NOMO-1 treated with DMSO at 0.1 percent for 48 hours (cell line): ENCODE data around the gene APOBR.
"Not testable (repeated sequence)": the region's sequence is repeated elsewhere in the genome, so short reads cannot be mapped to it uniquely, and the experiment has no call there.

Experiments used
- DNase-seq: peaks from one replicate; lab custom pipeline; 2025; ENCODE audit not compliant: unreplicated experiment; lab: John Stamatoyannopoulos, UW

Gene APOBR

DNA sequence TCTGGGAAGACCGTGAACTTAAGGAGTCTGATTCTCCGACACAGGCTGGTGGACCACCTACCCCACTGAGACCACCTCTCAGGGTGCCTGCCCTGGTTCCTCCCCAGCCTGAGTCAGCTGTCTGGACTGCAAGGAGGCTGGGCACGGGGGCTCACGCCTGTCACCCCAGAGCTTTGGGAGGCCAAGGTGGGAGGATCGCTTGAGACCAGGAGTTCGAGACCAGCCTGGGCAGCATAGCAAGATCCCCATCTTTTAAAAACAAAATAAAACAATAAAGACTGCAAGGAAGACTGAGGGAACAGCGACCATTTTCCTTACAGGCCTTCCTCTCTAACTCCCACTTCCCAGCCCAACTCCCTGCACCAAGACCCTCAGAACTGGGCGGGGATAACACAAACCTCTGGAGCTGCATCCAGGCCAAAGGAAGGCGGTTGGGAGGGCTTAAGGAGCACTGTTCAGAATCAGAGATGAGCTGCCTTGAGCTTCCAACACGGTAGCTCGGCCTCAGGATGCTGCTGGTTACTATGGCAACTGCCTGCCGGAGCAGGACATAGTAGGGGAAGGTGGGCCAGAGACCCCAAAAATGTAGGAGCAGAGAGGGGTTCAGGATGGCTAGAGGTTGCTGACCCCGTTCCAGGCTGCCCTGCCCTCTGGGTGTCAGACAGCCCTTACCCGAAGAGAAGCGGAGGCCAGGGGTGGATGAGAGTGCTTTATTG, 4.4 kb downstream of the APOBR start:
- DNase-seq, result no peak

DNA sequence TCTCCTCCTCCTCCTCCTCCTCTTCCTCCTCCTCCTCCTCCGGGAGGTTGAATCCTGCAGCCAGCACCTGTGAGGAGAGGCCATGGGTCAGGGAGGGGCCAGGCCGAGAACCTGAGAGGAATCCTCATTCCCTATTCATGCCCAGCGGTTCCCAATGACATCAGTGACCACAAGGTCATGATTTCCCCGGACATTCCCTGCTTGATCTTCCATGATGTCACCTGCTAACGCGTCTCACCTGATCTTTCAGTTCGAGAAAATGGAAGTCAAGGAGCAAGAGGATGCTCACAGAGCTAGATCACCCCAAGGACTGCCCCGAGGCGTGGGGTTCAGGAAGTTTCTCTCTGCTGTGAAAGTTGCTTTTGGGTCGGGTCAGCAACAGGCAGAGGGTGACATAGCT, 5.4 kb downstream of the APOBR start:
- DNase-seq, result no peak

DNA sequence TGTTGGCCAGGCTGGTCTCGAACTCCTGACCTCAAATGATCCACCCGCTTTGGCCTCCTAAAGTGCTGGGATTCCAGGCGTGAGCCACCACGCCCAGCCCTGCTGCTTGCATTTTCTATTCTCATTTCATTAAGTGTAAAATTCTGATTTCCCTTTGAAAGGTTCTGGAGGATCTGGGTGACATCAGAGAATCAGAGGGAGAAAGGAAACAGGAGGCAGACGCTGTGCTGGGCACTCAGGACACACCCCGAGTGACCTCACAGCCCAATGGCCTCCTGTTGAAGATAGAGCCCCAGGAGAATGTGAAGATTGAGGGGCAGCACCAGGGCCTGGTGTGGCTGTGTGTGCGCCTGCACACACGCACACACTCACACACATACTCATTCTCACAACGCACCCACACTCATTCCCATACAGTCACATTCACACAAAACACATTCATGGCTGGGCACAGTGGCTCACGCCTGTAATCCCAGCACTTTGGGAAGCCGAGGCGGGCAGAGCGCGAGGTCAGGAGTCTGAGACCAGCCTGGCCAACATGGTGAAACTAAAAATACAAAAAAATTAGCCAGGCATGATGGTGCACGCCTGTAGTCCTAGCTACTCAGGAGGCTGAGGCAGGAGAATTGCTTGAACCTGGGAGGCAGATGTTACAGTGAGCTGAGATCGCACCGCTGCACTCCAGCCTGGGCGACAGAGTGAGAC, 6.2 kb downstream of the APOBR start:
- not testable (repeated sequence) for DNase-seq

DNA sequence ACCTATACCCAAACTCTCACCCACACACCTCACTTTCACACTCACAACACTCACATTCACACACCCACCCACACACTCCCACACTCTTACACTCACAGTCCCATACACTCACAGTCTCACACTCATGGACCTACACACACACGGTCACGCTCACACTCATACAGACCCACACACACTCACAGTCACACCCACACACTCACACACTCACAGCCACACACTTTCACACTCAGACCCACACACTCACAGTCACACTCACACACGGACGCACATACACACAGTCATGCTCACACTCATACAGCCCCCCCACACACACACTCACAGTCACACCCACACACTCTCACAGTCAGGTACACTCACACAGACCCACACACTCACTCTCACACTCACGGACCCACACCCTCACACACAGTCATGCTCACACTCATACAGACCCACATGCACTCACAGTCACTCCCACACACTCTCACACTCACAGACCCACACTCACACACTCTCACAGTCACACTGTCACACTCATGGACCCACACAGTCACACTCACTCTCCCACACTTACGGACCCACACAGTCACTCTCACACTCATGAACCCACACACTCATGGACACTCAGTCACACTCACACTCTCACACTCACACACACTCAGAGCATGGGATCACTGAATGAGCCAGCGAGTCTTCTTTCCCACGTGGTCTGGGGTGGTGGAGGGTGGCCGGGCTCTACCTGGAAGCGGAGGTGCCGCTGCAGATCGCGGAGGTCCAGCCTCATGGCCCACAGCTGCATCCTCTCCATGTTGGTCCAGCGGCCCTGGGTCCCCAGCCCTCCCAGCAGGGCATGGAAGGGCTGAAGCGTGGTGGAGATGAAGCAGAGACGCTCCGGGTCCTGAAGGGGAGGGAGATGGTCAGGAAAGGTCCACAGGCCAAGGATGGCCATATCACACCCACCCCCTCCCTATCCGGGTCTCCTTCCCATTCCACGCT, 7.1 kb downstream of the APOBR start:
- DNase-seq, result no peak

DNA sequence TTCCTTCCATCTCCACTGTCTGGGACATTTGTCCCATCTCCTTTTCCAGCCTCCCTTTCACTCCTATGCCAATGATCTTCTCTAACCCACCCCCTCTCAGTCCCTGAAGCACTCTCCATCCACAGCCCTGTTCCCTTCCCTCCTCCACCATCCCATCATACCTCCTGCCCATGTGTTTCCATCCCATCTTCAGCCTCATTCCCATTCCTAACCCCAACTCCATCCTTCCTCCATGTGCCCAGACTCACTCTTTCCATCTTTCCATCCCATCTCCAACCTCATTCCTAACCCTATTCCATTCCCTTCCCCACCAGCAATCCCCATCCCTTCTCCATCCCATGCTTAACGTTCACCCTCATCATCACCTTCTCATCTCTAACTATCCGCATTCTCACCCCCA, 7.8 kb downstream of the APOBR start:
- no peak for DNase-seq

DNA sequence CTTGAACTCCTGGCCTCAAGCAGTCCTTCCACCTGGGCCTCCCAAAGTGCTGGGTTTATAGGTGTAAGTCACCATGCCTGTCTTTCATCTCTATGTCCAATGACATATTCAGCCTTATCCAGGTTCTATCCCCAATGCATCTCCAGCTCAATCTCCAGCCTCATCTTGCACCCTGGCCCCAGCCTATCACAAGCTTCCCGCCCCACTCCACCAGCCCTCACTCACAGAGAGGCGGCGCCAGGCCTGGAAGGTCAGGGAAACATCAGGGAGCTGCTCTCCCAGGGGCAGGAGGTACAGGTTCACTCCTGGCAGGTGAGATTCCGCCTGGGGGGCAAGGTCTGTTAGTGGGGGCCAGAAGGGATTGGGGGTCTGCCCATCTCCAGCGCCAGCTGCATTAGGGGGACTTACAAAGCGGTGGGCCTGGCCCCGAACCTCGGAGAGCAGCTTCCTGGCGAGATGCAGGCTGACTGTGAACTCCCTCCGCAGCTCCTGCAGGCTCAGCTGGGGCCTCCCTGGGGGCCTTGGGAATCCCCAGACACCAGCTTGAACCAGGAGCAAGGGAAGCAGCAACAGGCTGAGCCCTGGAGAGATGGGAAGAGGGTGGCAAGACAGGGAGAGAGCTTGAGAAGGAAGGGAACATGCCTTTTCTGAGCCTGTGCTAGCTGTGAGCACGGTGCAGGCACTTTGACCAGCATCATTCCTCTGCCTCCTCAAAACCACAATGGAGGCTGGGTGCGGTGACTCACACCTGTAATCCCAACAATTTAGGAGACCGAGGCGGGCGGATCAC, 9.2 kb downstream of the APOBR start:
- no peak for DNase-seq

DNA sequence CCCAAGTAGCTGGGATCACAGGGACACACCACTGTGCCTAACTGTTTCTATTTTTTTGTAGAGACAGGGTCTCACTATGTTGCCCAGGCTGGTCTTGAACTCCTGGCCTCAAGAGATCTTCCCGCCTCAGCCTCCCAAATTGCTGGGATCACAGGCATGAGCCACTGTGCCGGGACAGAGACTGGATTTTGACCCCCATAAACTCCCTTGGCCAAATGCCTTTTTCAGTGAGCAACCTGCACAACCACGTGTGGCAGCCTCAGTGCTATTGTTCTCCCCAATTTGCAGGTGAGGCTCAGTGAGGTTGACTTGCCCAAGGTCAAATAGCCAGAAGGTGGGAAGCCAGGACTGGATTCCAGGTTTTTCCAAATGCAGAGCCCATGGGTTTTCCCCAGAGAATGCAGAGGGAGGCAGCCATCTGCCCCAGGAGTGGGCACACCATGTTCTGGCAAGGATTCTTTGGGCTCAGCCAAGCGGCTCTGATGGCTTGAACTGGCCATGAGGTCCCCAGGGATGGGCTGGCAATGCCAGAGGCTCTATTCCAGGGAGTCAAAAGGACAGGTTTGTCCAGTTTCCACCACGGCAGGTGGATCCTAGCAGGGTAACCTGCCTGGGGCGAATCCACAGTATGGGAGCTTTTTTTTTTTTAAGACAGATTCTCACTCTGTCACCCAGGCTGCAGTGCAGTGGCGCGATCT, 10.4 kb downstream of the APOBR start:
- DNase-seq, result no peak

DNA sequence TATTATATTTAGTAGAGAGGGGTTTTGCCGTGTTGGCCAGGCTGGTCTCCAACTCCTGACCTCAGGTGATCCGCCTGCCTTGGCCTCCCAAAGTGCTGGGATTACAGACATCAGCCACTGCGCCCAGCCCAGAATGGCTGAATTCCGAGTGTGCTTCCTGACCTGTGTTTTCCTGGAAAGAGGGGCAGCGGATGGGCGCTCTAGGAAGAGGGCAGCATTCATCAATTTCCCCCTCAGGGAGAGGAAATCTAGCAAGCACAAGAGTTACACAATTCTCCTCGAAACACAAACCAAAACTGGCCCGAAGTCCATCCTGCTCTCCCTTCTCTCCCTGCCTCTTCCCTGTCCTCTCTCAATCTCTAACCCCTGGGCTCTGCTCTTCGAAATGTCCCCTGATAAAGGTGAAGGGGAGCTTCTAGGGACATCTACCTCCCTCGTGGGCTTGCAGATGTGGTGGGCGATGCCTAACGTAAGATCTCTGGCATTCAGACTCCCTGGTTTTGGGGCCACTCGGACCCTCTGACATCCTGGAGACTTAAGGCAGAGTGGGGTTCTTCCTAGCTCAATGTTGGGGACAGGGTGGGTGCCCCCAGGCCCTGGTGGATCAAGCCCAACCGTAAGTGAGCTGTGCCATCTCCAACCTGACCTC, 11.2 kb downstream of the APOBR start:
- no peak for DNase-seq

DNA sequence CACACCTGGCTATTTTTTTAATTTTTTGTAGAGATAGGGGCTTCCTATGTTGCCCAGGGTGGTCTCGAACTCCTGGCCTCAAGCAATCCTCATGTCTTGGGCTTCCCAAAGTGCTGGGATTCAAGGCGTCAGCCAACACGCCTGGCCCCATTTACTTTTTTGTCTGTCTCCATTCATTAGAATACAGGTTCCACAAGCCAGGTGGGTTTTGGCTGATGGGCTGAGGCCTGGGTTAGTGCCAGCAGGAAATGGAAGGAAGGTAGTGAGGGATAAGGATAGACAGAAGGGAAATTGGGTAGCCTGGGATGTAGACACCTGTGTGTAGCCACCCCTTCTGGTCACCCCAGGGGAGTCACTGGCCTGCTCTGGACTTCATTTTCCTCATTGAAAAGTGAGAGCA, 16.6 kb downstream of the APOBR start:
- no peak for DNase-seq

DNA sequence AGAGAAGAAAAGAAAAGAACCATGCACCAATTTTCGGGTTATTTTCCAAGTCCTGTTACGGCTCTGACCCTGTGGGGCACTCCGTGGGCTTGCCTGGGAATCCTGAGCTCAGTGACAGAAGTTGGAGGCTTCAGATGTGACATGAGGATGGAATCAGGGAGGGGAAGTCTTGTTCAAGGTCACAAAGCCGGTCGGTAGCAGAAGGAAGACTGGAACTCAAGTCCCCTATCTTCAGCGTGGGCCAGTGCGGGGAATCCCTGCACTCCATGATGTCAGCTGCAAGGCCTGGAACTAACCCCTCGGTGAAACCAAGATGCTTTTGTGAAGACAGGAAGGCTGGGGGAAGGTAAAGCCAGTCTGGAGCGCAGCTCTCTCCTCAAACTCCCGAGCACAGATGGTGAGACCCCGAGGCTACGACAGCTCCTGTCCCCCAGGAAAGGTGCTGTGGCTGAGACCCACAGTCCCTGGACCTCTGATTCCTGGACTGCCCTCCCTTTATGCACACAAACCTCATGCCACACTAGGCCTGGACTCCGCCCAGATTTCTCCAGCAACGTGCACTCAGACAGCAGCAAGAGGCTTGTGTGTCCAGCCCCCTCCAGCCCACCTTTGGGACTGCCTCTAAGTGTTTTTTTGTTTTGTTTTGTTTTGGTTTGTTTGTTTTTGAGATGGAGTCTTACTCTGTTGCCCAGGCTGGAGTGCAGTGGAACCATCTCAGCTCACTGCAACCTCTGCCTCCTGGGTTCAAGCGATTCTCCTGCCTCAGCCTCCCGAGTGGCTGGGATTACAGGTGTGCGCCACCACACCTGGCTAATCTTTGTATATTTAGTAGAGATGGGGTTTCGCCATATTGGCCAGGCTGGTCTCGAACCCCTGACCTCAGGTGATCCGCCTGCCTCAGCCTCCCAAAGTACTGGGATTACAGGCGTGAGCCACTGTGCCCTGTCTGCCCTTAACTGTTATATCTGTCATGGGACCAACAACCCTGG, 17.7 kb downstream of the APOBR start:
- no peak for DNase-seq

DNA sequence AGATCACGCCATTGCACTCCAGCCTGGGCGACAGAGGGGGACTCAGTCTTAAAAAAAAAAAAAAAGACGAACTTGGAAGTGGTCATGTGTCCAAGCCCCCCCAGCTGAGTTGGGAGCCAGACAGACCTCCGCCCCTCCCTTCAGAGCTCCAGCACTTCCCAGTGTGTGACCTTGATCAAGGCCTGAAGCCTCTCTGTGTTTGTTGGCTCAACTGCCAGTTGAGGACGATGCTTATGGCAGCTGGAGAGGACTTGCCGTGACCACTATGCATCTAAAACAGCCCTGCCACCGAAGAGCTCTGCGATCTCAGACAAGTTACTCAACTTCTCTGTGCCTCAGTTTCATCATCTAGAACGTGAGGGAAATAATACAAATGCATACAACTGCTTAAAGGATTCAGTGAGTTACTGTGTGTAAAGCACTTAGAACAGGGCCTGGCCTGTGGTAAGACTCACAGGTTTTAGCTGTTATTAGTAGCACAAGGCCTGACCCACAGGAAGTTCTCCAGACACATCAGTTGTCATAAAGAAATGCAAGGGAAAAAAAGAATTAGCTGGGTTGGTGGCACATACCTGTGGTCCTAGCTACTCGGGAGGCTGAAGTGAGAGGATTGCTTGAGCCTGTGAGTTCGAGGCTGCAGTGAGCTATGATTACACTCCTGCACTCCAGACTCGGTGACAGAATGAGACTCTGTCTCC, 19.2 kb downstream of the APOBR start:
- DNase-seq, result no peak

DNA sequence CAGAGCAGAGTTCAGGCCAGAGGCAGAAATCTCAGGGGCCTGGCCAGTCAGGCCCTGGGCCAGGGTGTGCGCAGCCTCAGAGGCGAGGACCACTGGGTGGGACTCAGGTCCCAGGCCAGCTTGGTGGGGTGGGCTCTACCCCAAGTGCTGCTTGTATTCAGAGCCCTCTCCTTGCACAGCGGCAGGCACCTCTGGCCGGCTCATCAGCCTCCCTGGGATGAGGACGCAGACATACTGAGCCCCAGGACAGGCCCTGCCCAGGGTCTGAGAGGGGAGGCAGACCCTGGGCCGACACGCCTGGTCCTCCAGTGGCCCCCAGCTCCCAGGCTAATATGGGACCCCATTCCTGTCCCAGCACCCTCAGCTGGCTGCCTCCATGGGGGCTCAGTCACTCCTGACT, 19.8 kb downstream of the APOBR start:
- no peak for DNase-seq

DNA sequence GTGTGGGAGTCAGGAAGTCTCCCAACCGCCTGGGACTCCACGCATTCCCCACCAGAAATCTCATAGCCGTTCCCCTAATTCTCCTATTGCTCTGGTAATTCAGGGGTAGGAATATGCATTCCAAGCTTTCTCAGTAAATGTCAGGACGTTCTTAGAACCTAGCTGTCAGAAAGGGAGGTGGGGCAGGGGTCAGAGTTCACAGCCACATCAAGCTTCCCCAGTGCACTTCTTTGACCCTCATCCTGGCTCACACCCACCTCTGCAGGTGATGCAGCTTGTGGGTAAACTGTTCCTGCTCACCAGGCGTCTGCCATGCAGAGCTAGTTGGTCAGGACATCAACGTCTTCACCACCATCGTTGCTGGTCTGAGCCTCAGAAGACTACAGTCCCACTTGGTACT, 26.2 kb downstream of the APOBR start:
- no peak for DNase-seq

DNA sequence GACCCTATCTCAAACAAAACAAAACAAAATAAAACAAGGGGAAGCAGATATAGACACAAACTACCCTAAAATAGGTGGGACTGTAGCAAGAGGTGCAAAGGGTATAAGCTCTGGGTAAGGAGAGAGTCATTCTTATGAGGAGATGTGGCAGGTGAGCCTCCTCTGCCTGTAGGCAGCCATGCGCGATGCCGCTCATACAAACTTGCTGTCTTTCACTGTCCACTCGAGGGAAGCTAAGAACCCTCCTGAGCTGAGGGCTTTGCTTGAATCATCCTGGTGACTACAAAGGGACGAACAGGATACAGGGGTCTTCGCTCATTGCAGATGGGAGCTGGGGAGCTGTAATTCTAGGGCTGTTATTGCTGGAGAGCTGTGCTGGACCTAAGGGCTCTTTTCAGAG, 27.0 kb downstream of the APOBR start:
- DNase-seq, result no peak

DNA sequence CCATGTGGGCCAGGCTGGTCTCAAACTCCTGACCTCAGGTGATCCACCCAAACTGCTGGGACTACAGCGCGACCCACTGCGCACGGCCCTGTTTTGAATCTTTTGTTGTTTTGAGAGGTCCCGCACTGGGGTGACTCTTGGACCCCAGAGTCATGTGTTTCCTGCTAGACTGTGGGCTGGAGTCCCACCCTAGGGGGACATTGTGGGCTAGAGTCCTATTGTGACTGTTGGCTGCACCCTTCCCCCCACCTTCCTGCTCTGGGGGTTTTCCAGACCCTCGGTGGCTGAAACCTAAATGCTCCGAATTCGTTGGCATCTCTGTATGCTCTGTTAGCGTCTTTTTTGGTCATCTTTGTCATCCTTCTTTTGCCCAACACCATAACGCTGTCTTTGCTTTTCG, 28.3 kb downstream of the APOBR start:
- DNase-seq, result no peak

DNA sequence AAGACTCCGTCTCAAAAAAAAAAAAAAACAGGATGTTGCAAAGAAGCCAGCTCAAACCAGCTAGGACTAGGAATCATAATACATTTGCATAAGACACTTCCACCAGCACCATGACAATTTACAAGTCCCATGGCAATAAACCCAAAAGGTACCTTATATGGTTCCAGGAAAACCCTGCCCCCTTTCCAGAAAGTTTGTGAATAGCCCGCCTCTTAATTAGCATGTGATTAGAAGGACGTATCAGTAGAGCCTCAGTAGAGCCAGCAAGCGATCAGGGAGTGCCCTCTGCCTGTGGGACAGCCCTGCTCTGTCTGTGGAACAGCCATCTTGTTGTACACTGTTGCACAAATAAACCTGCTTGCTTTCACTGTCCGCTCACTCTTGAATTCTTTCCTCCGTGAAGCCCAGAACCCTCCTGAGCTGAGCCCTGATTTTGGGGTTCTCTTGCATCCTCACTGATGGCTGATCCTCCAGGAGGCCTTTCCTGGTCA, 30.3 kb downstream of the APOBR start:
- no peak for DNase-seq

DNA sequence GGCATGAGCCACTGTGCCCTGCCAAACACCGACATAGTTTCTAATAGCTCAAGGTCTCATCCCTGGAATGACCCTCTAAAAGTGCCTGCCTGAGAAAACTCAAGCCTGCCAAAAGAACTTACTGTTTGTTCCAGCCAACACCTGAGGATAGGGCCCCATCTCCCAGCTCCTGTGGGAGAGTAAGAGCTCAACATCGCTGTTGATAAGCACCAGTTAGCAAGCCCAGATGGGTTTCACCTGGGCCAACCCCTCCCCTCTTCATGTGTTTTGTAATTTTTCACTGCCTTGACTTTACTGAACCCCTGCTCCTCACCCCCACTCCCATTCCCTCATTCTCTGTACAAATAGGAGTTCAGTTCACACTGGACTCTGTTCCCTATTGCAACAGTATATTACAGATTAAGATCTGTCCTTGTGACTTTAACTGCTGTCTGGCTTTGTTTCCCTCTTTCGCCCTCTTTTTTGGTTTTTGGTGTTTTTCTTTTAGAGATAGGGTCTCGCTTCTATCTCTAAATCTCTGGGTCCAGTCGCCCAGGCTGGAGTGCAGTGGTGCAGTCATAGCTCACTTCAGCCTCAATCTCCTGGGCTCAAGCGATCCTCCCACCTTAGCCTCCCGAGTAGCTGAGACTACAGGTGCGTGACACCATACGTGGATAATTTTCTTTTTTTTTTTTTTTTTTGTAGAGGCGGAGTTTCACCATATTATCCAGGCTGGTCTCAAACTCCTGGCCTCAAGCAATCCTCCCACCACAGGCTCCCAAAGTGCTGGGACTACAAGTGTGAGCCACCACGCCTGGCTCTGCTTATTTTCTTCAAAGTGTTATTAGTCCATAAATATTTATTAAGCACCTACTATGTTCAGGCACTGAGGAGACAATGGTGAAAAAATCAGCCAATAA, 32.0 kb downstream of the APOBR start:
- no peak for DNase-seq
